K562 (cell line): Measurements from ENCODE around the gene RGS6. TPM values are rescaled to one million over a fixed set of nuclear protein-coding genes. Genes with fewer than 3 reads are reported as not detected.

Experiments
- ATAC-seq: fragments of 200-7000 bp; cut with Tn5 transposase; 3 replicates; pipeline ENCODE4 v1.9.1; 2020; ENCODE audit warnings: moderate library complexity
- BruUV-seq: library from RNA; stranded (reverse); fragments of 400-500 nt; replicated peaks from 2 replicates; lab custom pipeline; 2021; lab: Mats Ljungman, UMichigan
- CTCF ChIA-PET: fragments of 300-600 bp; formaldehyde crosslinking; extraction: SDS; loops from one replicate; lab custom pipeline; 2021; ENCODE audit warnings: low intra/inter-chr PET ratio; lab: Yijun Ruan, JAX
- POLR2A ChIA-PET: fragments of 300-600, 350-650 bp; sonication (Branson Sonifier 250); formaldehyde crosslinking; extraction: SDS; loops from one replicate; lab custom pipeline; 2021; ENCODE audit warnings: antibody characterized with exemption, inconsistent platforms; lab: Yijun Ruan, JAX
- DNase-seq, 4 experiments: peaks; one replicate each; pipeline versions ENCODE4 v3.0.0 to v3.0.0-alpha.2; 2011 to 2018; ENCODE audit warnings: low spot score in 3 of 4, mixed read lengths in 3 of 4; ENCODE audit errors: extremely low read depth in 1 of 4
- FAIRE-seq: peaks from 2 replicates; lab custom pipeline; 2011; peaks lifted over from hg19 to GRCh38; lab: Jason Lieb, UNC
- H2AFZ ChIP-seq: 2 replicates; pipeline ENCODE4 v1.6.0; 2011; ENCODE audit warnings: low read depth, low read length, control low read depth, inconsistent platforms
- H3K27ac ChIP-seq: fragments of 200-600 bp; 3 replicates; pipeline ENCODE4 v1.8.0; 2011; ENCODE audit warnings: low read depth, mild to moderate bottlenecking, control low read depth, inconsistent platforms, low read length, moderate library complexity, mixed read lengths; ENCODE audit errors: extremely low read depth
- H3K27me3 ChIP-seq, 2 experiments: fragments of 300-600 bp in 1 of 2; 2 replicates in 1 of 2; 3 replicates in 1 of 2; pipeline versions ENCODE4 v1.6.0 to v1.8.0; 2011; ENCODE audit warnings: inconsistent platforms in 2 of 2, low read length in 2 of 2, mild to moderate bottlenecking in 1 of 2, mixed read lengths in 1 of 2, moderate library complexity in 1 of 2; ENCODE audit not compliant: control insufficient read depth in 2 of 2, insufficient read depth in 2 of 2
- H3K36me3 ChIP-seq: fragments of 300-600 bp; 3 replicates; pipeline ENCODE4 v1.8.0; 2011; ENCODE audit warnings: mild to moderate bottlenecking, low read length, inconsistent platforms; ENCODE audit not compliant: control insufficient read depth, insufficient read depth
- H3K4me1 ChIP-seq, 2 experiments: fragments of 200-600 bp in 1 of 2; replicated peaks in 1 of 2; 2 replicates in 1 of 2; 3 replicates in 1 of 2; pipeline versions ENCODE4 v1.5.1 to v1.8.0; 2011; ENCODE audit warnings: inconsistent platforms in 2 of 2, low read length in 2 of 2, mild to moderate bottlenecking in 1 of 2, mixed read lengths in 1 of 2, moderate library complexity in 1 of 2; ENCODE audit not compliant: control insufficient read depth in 2 of 2, insufficient read depth in 2 of 2
- H3K4me2 ChIP-seq: 2 replicates; pipeline ENCODE4 v1.6.1; 2011; ENCODE audit warnings: low read length, control low read depth, inconsistent platforms, mixed read lengths; ENCODE audit not compliant: insufficient read depth
- H3K4me3 ChIP-seq: fragments of 200-600 bp; sonication (generic), shearing (Covaris generic); 2 replicates; pipeline ENCODE4 v1.5.1; 2016; ENCODE audit warnings: control low read depth, inconsistent platforms
- H3K79me2 ChIP-seq: fragments of 200-600 bp; 3 replicates; pipeline ENCODE4 v1.8.0; 2011; ENCODE audit warnings: low read length, inconsistent platforms; ENCODE audit not compliant: control insufficient read depth, insufficient read depth
- H3K9ac ChIP-seq, 2 experiments: 2 replicates each; pipeline versions ENCODE4 v1.6.0 to v1.6.1; 2011; ENCODE audit warnings: low read depth in 2 of 2, low read length in 2 of 2, control low read depth in 1 of 2, inconsistent platforms in 1 of 2, mild to moderate bottlenecking in 1 of 2, mixed read lengths in 1 of 2; ENCODE audit not compliant: insufficient read depth in 1 of 2
- H3K9me1 ChIP-seq: one replicate; pipeline ENCODE4 v1.6.0; 2011; ENCODE audit warnings: inconsistent platforms, mild to moderate bottlenecking, low read length, moderate library complexity; ENCODE audit not compliant: control insufficient read depth, insufficient read depth
- H3K9me3 ChIP-seq: replicated peaks from 2 replicates; pipeline ENCODE4 v1.5.1; 2011; ENCODE audit warnings: low read depth, low read length, inconsistent platforms; ENCODE audit not compliant: control insufficient read depth, insufficient read depth
- H4K20me1 ChIP-seq: replicated peaks from 2 replicates; pipeline ENCODE4 v1.6.1; 2011; ENCODE audit warnings: low read length, inconsistent platforms, mixed read lengths; ENCODE audit not compliant: control insufficient read depth, insufficient read depth
- BRD4 ChIP-seq: fragments of 200-600 bp; sonication (generic); IDR thresholded peaks from 2 replicates; pipeline ENCODE4 v1.6.1; 2017; ENCODE audit warnings: inconsistent platforms
- CREBBP ChIP-seq: IDR thresholded peaks from one replicate; pipeline ENCODE4 v1.6.1; 2012; ENCODE audit warnings: low read depth, mild to moderate bottlenecking, control low read depth, inconsistent platforms, low read length
- CTCF ChIP-seq, 3 experiments: IDR thresholded peaks in 2 of 3; conservative IDR thresholded peaks in 1 of 3; 2 replicates each; pipeline ENCODE4 v1.5.1; 2011 to 2012; ENCODE audit warnings: low read length in 3 of 3, mild to moderate bottlenecking in 3 of 3, control low read depth in 2 of 3, improper control_type of control experiment in 1 of 3, inconsistent platforms in 1 of 3, low read depth in 1 of 3, mixed read lengths in 1 of 3, moderate library complexity in 1 of 3; ENCODE audit not compliant: insufficient read depth in 2 of 3
- FOXJ2 ChIP-seq: fragments of 200-800 bp; sonication (Bioruptor generic); IDR thresholded peaks from 2 replicates; pipeline ENCODE4 v1.6.1; 2016; ENCODE audit warnings: missing genetic modification characterization, missing compliant biosample characterization
- GABPA ChIP-seq: fragments of 200-800 bp; sonication (Bioruptor generic); conservative IDR thresholded peaks from 2 replicates; pipeline ENCODE4 v1.6.1; 2016; ENCODE audit warnings: low read depth, missing genetic modification characterization, missing compliant biosample characterization
- IRF1 ChIP-seq: sonication (generic); formaldehyde crosslinking; IDR thresholded peaks from 2 replicates; pipeline ENCODE4 v1.8.0; 2022; ENCODE audit warnings: missing genetic modification reagents, mild to moderate bottlenecking, borderline replicate concordance
- MXD1 ChIP-seq: fragments of 250-450 bp; sonication (Bioruptor Pico); IDR thresholded peaks from 2 replicates; pipeline ENCODE4 v1.8.0; 2021; ENCODE audit warnings: borderline replicate concordance, mild to moderate bottlenecking, moderate library complexity; ENCODE audit not compliant: poor library complexity, severe bottlenecking
- PPARD ChIP-seq: fragments of 250-450 bp; sonication (Bioruptor Pico); IDR thresholded peaks from 2 replicates; pipeline ENCODE4 v1.8.0; 2022; ENCODE audit warnings: inconsistent platforms, mild to moderate bottlenecking, moderate library complexity
- SRSF7 ChIP-seq: fragments of 200-400 bp; formaldehyde crosslinking; optimal IDR thresholded peaks from 2 replicates; pipeline ENCODE3; 2017; ENCODE audit warnings: mild to moderate bottlenecking, low read depth, low read length
- ZHX1 ChIP-seq: fragments of 150-350 bp; conservative IDR thresholded peaks from 2 replicates; pipeline ENCODE4 v1.6.1; 2014; ENCODE audit warnings: low read length
- ZNF449 ChIP-seq: fragments of 250-450 bp; sonication (Bioruptor Pico); IDR thresholded peaks from 2 replicates; pipeline ENCODE4 v1.8.0; 2022; ENCODE audit warnings: moderate library complexity, mild to moderate bottlenecking, inconsistent platforms
- WGBS: fragments of 100-300 bp; shearing (Covaris generic); methylation state at CpG from one replicate; pipeline ENCODE4 v1.1.6; 2016; ENCODE audit warnings: low coverage, mixed read lengths; ENCODE audit not compliant: insufficient coverage; ENCODE audit errors: missing lambda C conversion rate; 5-methylcytosine and 5-hydroxymethylcytosine counted together
- in situ Hi-C: fragments of 300-500 bp; cut with MboI; formaldehyde crosslinking; loops from 4 replicates; pipeline ENCODE4 v1.15.0; 2018; ENCODE audit warnings: inconsistent platforms, mixed read lengths
- intact Hi-C: fragments of 100-400 bp; cut with micrococcal nuclease; formaldehyde crosslinking; loops from 2 replicates; pipeline ENCODE4 v1.14.2; 2022
- polyA plus RNA-seq, 8 experiments: library from polyadenylated mRNA; depleted of rRNA in 4 of 8; stranded (reverse) in 5 of 8; unstranded in 3 of 8; fragments of >200 nt; fragmentation: Nextera tagmentation in 2 of 8; fragmentation: Illumina TruSeq in 1 of 8; extraction: Ambion mirVana in 2 of 8; extraction: Trizol in 1 of 8; gene quantifications; 2 replicates each; pipeline versions ENCODE4 v1.2.1 to v1.2.3, GENCODE V29; 2011 to 2014; ENCODE audit warnings: inconsistent platforms in 1 of 8, missing spikeins in 1 of 8
- total RNA-seq, 7 experiments: library from RNA; depleted of rRNA in 6 of 7; stranded (reverse); fragments of >200 nt in 6 of 7; fragmentation: Illumina TruSeq in 2 of 7; extraction: Trizol in 2 of 7; gene quantifications; 2 replicates each; pipeline versions ENCODE4 v1.2.1 to v1.2.3, GENCODE V29; 2011 to 2021; ENCODE audit warnings: low replicate concordance in 1 of 7

Gene RGS6
- total and polyA plus RNA-seq, 9 of the 15 experiments (the other 6 are each of a cell fraction or from before 2014, with no cell fraction given) = not detected

- H3K9ac ChIP-seq = no peak overlapping the region
- no peak for DNase-seq
- 0% methylated on average over 5 of the region's 5 CpGs for WGBS
- ChIA-PET CTCF (no interaction called here), POLR2A (no interaction called here)
- no TSS peak for BruUV-seq
- H3K9me1 ChIP-seq = no peaks in the 10 kb centered on the region
- H3K4me1 ChIP-seq = no peaks in the 10 kb centered on the region
- H3K27ac ChIP-seq = no peak overlapping the region
- no peak for ATAC-seq
- no peaks in the 10 kb centered on the region for H3K36me3 ChIP-seq
- H3K4me3 ChIP-seq = no peak overlapping the region
- no peaks in the 10 kb centered on the region for H3K27me3 ChIP-seq
- H4K20me1 ChIP-seq = no peaks in the 10 kb centered on the region
- no peaks in the 10 kb centered on the region for H3K79me2 ChIP-seq
- no peaks in the 10 kb centered on the region for H3K9me3 ChIP-seq
- no peak overlapping the region for H2AFZ ChIP-seq
- in situ Hi-C loops (no loop called here), intact Hi-C loops (no loop called here)
- no peak overlapping the region for H3K4me2 ChIP-seq
- no peak for FAIRE-seq
- TF ChIP-seq CTCF (IDR thresholded peaks at IDR 0.05 in 2 of 3, conservative IDR thresholded peaks at IDR 0.05 in 1 of 3; ENCODE audit: insufficient read depth in 2 of 3, low read depth in 1 of 3, low read length in 3 of 3) (no peak), PPARD (CRISPR knock-in tag) (no peak), SRSF7 (no peak), ZHX1 (no peak), FOXJ2 (tag) (no peak), MXD1 (CRISPR knock-in tag) (no peak), CREBBP (no peak), ZNF449 (CRISPR knock-in tag) (no peak), GABPA (tag) (no peak), BRD4 (no peak), IRF1 (CRISPR knock-in tag) (no peak)
These were observed 338.0 kb downstream of the RGS6 start for GRCh38 chr14:72270147-72270727.
